MM.1S (cell line): ENCODE results near the gene OBP2B.

Experiments used
- DNase-seq: peaks from one replicate; pipeline ENCODE4 v3.0.0-alpha.2; 2015
- H2AFZ ChIP-seq: fragments of 300-600 bp; sonication (generic); 2 replicates; pipeline ENCODE4 v1.6.0; 2016; ENCODE audit warnings: antibody characterized with exemption, low read length
- H3F3A ChIP-seq: fragments of 300-600 bp; sonication (generic); 2 replicates; pipeline ENCODE4 v1.6.1; 2016; ENCODE audit warnings: mild to moderate bottlenecking, antibody characterized with exemption, low read length, moderate library complexity, mixed read lengths; ENCODE audit not compliant: insufficient read depth
- H3K27ac ChIP-seq: fragments of 300-600 bp; sonication (generic); 2 replicates; pipeline ENCODE4 v1.5.1; 2016; ENCODE audit warnings: mild to moderate bottlenecking, low read length
- H3K27me3 ChIP-seq: fragments of 300-600 bp; sonication (generic); replicated peaks from 2 replicates; pipeline ENCODE4 v1.6.0; 2016; ENCODE audit warnings: low read length; ENCODE audit not compliant: insufficient read depth
- H3K36me3 ChIP-seq: fragments of 300-600 bp; sonication (generic); replicated peaks from 2 replicates; pipeline ENCODE4 v1.6.1; 2016; ENCODE audit warnings: mild to moderate bottlenecking, low read length, mixed read lengths; ENCODE audit not compliant: insufficient read depth
- H3K4me1 ChIP-seq: fragments of 300-600 bp; sonication (generic); 2 replicates; pipeline ENCODE4 v1.6.1; 2016; ENCODE audit warnings: low read length, mixed read lengths
- H3K4me2 ChIP-seq: fragments of 300-600 bp; sonication (generic); 2 replicates; pipeline ENCODE4 v1.6.0; 2016; ENCODE audit warnings: low read depth, low read length
- H3K4me3 ChIP-seq: fragments of 300-600 bp; sonication (generic); 2 replicates; pipeline ENCODE4 v1.5.1; 2016; ENCODE audit warnings: low read length, mixed read lengths
- H3K79me2 ChIP-seq: fragments of 300-600 bp; sonication (generic); 2 replicates; pipeline ENCODE4 v1.6.1; 2016; ENCODE audit warnings: mixed run types, low read length, mixed read lengths
- H3K9ac ChIP-seq: fragments of 300-600 bp; sonication (generic); 2 replicates; pipeline ENCODE4 v1.6.1; 2016; ENCODE audit warnings: low read length, mixed read lengths
- H3K9me2 ChIP-seq: fragments of 300-600 bp; sonication (generic); replicated peaks from 2 replicates; pipeline ENCODE4 v1.6.1; 2016; ENCODE audit warnings: mild to moderate bottlenecking, low read length, mixed read lengths; ENCODE audit not compliant: insufficient read depth
- H3K9me3 ChIP-seq: fragments of 300-600 bp; sonication (generic); replicated peaks from 2 replicates; pipeline ENCODE4 v1.6.1; 2016; ENCODE audit warnings: mild to moderate bottlenecking, low read length, mixed read lengths; ENCODE audit not compliant: insufficient read depth
- H4K20me1 ChIP-seq: fragments of 300-600 bp; sonication (generic); 2 replicates; pipeline ENCODE4 v1.6.1; 2016; ENCODE audit warnings: mild to moderate bottlenecking, low read length, moderate library complexity, mixed read lengths; ENCODE audit not compliant: insufficient read depth
- EZH2 ChIP-seq: fragments of 300-600 bp; sonication (generic); optimal IDR thresholded peaks from 2 replicates; pipeline ENCODE3; 2017; ENCODE audit warnings: low read depth, mild to moderate bottlenecking, antibody characterized with exemption, low read length, mixed read lengths
- EZH2phosphoT487 ChIP-seq: fragments of 300-600 bp; sonication (generic); IDR thresholded peaks from 2 replicates; pipeline ENCODE4 v1.6.1; 2018; ENCODE audit warnings: antibody characterized with exemption, low read length
- TF ChIP-seq, protein P1 (sequence below): fragments of 300-600 bp; sonication (generic); IDR thresholded peaks from 2 replicates; pipeline ENCODE4 v1.5.1; 2016; ENCODE audit warnings: antibody characterized with exemption, low read length, mixed read lengths

Gene OBP2B

DNA sequence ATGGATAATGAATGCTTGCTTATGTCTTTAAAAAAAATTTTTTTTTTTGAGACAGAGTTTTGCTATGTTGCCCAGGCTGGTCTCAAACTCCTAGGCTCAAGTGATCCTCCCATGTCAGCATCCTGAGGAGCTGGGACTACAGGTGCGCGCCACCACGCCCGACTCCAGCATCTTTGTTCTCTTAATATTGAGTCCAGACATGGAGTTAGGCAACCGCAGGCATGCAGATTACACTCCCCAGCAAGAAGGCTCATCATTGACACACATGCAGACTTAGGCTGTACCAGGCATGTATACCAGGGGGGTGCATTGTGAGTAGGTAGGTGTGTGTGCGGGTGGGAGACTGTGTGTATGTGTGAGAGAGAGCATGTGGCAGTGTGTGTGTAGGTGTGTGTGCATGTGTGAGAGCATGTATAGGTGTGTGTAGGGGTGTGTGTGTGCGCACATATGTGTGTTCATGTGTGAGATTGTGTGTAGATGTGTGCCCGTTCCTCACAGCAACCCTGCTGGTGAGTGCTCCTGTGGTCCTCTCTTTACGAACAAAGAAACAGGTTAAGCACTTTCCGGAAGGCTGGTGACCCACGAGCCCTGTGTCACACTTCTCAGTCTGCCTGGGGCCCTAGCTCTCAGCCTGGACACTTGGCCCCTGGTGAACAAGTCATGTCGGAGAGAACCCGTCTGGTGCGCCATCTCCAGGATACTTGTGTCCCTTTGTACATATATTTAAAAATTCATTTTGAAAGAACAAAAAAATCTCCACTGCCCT is 6.2 kb downstream of the OBP2B start:
- no peaks in the 10 kb centered on the region for H3K4me1 ChIP-seq
- no peak overlapping the region for H3K4me2 ChIP-seq
- H2AFZ ChIP-seq, result no peak overlapping the region
- H3F3A ChIP-seq, result no peaks in the 10 kb centered on the region
- H3K27ac ChIP-seq, result no peak overlapping the region
- TF ChIP-seq EZH2 (no peak), EZH2phosphoT487 (no peak)
- TF ChIP-seq, protein P1, sequence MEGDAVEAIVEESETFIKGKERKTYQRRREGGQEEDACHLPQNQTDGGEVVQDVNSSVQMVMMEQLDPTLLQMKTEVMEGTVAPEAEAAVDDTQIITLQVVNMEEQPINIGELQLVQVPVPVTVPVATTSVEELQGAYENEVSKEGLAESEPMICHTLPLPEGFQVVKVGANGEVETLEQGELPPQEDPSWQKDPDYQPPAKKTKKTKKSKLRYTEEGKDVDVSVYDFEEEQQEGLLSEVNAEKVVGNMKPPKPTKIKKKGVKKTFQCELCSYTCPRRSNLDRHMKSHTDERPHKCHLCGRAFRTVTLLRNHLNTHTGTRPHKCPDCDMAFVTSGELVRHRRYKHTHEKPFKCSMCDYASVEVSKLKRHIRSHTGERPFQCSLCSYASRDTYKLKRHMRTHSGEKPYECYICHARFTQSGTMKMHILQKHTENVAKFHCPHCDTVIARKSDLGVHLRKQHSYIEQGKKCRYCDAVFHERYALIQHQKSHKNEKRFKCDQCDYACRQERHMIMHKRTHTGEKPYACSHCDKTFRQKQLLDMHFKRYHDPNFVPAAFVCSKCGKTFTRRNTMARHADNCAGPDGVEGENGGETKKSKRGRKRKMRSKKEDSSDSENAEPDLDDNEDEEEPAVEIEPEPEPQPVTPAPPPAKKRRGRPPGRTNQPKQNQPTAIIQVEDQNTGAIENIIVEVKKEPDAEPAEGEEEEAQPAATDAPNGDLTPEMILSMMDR, result no peak
- no peak for DNase-seq
- no peaks in the 10 kb centered on the region for H4K20me1 ChIP-seq
- H3K27me3 ChIP-seq, result peaks cover 83% of the 10 kb centered on the region
- no peak overlapping the region for H3K9ac ChIP-seq
- H3K4me3 ChIP-seq, result no peak overlapping the region
- no peaks in the 10 kb centered on the region for H3K9me2 ChIP-seq
- no peaks in the 10 kb centered on the region for H3K36me3 ChIP-seq
- H3K9me3 ChIP-seq, result no peaks in the 10 kb centered on the region
- no peaks in the 10 kb centered on the region for H3K79me2 ChIP-seq

DNA sequence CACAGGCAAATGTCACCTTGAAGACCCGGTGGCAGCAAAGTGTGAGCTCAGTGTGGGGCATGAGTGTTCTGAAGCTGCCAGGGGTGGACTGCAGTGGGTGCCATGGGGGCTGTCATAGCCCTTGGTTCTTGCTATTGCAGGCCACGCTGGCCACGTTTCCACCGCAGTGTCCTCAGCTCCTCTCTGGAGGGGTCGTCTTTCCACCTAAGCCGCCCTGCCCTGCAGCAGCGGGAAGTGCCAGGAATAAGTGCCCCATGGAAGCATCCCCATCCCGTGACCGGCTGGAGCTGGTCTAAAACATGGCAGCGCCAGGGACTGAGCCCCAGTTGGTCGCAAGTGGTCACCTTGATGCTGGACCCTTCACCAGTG is 6.9 kb downstream of the OBP2B start:
- Histone ChIP-seq H2AFZ (no peak overlapping the region), H3K27me3 (peaks cover 84% of the 10 kb centered on the region), H3K36me3 (no peaks in the 10 kb centered on the region), H3K9ac (no peak overlapping the region), H3K4me2 (no peak overlapping the region), H3K4me3 (no peak overlapping the region), H3K4me1 (no peaks in the 10 kb centered on the region), H3F3A (no peaks in the 10 kb centered on the region), H3K27ac (no peak overlapping the region), H3K79me2 (no peaks in the 10 kb centered on the region), H4K20me1 (no peaks in the 10 kb centered on the region), H3K9me3 (no peaks in the 10 kb centered on the region), H3K9me2 (no peaks in the 10 kb centered on the region)
- no peak for DNase-seq
- TF ChIP-seq, protein P1, result no peak
- TF ChIP-seq EZH2phosphoT487 (no peak), EZH2 (no peak)

DNA sequence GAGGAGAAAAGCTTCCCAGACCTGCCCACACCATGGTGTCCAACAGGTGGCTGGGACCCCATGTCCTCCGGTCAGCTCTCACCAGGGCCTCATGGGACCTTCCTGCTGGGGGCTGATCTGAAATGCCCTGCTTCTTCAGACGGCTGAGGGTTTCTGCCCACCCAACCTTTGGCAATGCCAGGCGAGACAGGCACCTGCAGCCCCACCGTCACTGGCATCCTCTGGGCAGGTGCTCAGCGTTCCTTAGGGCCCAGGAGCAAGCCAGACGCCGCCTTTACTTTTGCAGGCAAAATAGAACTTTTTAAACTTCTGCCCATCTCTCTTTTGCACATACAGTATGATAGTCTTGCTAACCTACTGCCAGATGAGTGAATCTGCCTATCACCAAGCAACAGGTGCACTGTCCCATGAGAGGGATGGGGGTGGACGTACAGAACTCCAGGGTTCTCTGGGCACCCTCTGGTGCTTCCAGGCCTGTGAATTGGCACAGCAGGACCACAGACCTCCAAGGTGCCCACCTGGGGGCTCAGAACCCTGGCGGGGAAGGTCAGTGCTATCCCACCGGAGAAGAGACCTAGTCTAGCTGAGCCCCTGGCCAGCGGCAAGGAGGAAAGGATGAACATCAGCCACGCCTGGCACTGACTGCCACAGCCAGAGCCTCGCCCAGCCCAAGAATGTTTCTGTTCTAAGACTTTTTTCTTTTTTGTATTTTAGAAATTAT is 7.5 kb downstream of the OBP2B start:
- DNase-seq, result no peak
- Histone ChIP-seq H3K27me3 (peaks cover 84% of the 10 kb centered on the region), H3K9ac (no peak overlapping the region), H3K4me1 (no peaks in the 10 kb centered on the region), H4K20me1 (no peaks in the 10 kb centered on the region), H3K36me3 (no peaks in the 10 kb centered on the region), H3K9me2 (no peaks in the 10 kb centered on the region), H3K27ac (no peak overlapping the region), H3K79me2 (no peaks in the 10 kb centered on the region), H3K4me3 (no peak overlapping the region), H3K4me2 (no peak overlapping the region), H3F3A (no peaks in the 10 kb centered on the region), H3K9me3 (no peaks in the 10 kb centered on the region), H2AFZ (no peak overlapping the region)
- TF ChIP-seq EZH2phosphoT487 (no peak), EZH2 (no peak)
- TF ChIP-seq, protein P1, result no peak
